Measurements from ENCODE around the gene AK8. TPM values are rescaled to one million over a fixed set of nuclear protein-coding genes. Genes with fewer than 3 reads are reported as not detected.
A peak's percentile ranks its signal among the peaks of the same experiment; 100 is the strongest.

Gene AK8
- total RNA-seq, 1 donor from 2014 or later: 0.31 TPM

DNA sequence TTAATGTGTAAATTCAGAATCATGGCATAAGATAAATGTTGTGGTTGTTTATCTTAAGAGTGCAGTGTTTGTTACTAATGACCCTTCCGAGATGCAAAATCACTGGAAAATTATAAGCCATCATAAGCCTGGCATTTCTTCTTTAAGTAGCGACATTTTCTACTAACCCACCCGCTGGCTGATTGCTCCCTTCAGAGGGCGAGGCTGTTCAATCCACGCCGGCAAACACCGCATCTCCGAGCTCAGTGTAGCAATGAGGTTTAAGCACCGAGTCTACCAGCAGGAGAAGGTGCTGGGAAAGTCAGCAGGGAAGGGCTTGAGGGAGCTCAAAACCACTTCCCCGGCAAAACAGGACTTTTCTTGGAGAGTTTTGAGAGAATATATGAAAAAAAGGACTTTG, 52.7 kb downstream of the AK8 start:
- DNase-seq: no peak

DNA sequence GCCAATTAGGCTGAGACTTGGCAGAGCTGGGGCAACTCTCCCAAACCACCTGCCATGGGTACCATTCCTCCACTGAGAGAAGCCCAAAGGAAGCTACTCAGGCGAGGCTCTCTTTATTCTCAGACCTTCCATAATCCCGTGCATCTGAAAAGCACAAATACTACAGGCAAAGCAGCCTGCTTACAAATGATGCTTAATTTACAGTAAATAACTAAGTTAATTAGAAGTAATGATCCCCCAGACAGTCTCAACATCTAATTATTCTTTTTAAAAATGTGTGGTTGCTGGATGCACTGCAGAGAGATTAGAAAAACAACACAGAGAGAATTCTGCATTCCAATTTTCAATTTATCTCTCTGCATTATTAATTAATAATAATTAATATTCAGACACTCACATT, 53.1 kb downstream of the AK8 start:
- no peak for DNase-seq

DNA sequence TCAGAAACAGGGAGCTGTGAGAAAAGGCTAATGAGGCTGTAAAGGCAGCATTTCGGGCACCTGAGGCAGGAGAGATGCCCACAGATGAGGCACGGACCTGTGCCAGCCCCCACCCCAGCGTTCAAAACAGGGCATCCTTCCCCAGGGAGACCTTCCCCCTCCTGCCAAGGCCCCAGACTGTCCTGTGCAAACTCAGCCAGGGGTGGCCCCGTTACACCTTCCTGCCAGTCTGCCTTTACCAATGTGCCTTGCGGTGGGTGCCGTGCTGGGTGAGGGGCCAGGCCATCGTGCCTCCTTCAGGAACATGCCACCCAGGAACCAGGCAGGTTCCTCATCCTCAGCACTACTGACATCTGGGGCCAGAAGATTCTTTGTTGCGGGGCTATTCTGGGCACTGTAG, 53.9 kb downstream of the AK8 start:
- DNase-seq: no peak

DNA sequence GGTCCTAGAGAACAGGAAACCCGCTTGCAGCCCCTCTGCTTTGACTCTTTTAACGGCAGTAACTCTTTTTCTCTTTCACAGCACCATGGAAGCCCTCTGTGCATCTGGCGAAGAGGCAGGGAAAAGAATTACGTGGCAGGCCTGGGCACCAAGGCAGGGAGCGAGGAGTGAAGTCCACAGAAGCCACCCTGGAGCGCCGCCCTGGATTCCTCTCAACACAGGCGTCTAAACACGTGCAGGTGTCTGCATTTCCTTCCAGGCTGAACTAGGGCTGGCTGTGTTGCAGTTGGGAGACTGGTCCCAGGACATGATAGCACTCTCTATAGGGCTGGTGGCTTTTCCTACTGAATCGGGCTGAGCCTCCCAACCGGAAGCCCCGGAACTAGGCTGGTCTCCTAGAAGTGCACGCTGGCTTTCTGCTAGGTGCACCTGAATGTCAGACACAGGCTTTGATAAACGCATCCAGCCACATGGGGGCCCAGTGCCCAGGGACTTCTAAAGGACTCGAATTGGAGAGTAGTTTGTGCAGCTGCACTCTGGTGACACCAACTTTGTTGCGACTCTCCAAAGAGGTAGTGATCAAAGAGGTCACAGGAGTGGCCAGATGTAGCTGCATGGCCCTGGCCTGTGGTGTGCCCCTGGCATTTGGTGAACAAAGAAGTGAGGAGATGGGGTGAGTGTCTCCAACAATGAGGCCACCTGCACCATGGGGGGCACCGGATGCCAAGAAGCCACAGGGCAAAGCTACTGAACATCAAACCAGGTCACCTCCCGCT, 54.5 kb downstream of the AK8 start:
- no peak for DNase-seq

DNA sequence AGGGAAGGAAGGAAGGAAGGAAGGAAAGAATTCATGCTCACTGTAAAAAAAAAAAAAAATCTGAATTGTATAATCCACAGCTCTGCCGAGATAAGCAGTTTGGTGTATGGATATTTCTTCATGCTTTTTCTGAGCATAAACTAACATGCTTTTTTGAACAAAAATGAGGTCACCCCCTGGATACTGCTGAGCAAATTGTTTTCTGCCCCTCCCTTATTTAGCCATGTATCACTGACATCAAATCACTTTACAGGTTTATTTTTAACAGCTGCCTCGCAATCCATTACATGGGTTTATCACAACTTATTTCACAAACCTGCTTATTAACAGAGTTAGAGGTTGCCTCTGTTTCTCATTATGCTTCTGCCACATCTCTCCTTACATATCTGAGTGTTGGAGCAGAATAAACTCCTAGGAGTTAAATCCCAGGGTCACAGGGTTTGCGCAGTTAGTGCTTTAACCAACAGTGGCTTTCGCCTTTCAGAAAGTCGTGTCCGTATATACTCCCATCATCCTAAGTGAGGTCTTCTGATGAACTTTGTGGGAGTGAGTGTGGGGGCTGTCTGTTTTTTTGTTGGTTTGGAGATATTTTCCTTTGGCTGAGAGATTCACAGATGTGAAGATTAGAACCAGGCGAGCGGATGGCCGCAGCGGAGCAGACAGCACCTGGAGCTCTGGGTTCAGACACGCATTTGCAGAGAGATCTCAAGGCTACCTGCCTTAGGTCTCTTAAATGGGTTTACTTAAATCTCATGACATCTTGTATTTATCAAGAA, 57.7 kb downstream of the AK8 start:
- no peak for DNase-seq

DNA sequence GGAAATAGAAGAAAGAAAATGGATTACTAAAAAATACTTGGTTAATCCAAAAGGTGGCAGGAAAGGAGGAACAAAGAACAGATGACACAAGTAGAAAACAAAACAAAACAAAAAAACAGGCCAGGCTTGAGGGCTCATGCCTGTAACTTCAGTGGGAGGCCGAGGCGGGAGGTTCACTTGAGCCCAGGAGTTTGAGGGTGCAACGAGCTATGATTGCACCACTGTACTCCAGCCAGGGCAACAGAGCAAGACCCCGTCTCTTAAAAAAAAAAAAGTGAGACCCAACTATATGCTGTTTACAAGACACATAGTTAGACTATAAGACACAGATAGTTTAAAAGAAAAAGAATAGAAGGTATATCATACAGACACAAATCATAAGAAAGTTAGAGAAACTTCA, 59.5 kb downstream of the AK8 start:
- DNase-seq: no peak

DNA sequence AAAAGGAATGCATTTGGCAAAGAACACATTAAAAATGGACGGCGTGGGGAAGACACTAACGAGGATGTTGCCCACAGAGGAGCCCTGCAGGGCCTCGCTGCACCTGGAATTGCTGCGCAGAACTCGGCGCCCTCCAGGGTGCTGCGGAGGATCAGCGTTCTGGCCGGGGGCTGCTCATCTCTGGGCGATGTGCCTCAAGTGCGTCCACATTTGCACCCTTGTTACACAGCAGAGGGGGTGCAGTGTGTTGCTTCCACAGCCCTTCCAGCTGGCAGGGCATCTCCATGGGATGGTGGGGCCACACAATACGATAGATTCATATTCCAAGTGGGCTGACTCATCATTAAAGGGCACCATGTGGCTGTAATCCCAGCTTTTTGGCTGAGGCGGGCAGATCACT, 63.1 kb downstream of the AK8 start:
- DNase-seq: no peak

DNA sequence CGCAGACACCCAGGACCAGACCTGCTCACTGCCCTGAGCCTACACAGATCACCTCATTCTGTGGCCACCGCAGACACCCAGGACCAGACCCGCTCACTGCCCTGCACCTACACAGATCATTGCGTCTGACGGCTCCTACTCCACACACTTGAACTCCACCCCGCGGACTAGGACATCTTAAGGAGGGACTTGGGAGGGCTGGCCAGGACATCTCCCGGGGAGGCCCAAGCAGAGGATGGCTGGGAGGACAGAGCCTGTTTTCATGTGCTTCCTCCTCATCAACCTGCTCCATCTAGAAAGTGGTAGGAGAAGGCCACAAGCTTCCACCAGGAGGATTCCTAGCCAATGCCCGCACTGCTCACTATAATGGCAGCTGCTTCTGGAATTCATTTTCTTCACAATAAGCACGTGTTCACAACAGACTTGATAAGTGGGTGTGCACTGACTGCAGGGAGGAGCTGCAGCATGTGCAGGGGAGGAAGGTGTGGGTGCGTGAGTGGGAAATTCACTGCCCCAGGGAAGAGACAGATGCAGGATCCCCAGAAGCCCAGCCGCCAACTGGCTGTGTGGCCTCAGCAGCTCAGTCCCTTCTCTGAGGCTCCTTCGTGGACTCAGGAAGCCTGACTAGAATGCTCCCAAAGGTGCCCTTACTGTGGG, 64.8 kb downstream of the AK8 start:
- no peak for DNase-seq

DNA sequence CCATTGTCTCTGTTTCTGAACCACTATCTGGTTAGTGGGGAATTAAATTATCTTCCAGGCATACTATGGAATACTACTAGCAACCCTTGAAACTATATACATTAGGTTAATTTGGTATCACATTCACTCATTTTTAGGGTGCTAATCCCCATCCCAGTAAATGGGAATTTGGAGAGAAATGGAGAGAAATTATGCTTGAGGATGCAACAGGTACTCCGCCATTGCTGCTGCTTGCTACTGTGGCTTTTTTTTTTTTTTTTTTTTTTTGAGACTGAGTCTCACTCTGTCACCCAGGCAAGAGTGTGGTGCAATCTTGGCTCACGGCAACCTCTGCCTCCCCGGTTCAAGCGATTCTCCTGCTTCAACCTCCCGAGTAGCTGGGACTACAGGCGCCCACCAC, 66.1 kb downstream of the AK8 start:
- DNase-seq: no peak

DNA sequence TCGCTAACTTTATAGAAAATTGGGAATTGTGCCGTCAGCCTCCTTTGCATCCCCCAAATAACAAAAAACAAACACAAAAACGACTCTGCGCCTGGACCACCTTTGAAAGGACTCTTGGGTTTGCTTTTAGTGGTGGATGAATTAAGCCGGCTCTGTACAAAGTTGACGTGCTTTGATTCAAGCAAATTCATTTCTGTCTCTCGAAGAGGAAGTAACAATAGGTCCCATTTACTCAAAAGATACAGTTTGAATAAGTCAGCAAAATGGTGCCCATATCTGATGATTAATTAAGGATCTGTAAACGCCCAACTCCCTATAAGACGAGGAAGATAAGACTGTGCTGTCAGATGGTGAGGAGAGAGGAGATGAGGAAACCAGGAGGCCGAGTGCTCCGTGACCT, 67.8 kb downstream of the AK8 start:
- no peak for DNase-seq

DNA sequence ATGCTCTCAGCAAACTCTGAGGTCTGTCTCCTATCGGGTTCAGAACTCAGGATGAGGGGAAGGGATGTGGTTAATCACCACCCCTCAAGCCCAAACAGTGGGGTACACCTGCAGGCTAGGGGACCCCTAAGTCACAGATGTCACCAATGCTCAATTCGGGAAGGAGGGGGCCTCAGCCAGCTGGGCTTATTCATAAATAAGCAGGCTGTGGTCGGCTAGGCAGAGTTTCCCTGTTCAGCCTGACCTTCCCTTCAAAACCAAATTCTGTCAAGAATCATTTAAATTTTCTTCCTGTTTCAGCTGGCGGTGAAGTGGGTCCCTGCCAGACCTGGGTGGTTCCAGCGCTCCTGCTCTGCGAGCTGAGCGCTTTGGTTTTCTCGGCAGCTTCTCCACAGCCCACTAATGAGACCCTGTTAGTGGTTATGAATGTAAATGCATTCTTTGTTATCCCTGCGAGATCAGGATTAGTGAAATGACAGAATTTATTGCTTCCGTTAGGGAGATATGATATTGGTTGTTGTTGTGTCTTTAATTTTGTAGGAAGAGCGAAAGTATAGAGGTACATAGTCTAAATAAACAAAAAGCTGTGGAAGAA, 68.3 kb downstream of the AK8 start:
- DNase-seq: no peak

DNA sequence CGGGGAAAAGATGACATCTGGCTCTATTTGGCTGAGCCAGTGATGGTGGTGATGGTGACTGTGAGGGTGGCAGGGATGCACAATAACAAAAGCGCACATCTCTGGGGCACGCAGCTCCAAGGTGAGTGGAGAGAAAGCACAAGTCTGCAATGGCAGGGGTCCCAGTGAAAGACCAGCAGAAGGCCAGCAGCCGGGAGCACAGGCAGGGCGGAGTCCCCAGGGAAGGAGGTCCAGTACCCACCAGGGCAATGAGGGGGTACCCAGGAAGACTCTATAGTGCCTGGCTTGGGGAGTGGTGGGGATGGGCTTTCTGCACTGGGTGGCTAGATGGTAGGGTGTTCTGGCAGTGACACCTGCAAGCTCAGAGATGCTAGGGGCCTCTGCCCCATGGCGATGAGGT, 69.4 kb downstream of the AK8 start:
- no peak for DNase-seq

DNA sequence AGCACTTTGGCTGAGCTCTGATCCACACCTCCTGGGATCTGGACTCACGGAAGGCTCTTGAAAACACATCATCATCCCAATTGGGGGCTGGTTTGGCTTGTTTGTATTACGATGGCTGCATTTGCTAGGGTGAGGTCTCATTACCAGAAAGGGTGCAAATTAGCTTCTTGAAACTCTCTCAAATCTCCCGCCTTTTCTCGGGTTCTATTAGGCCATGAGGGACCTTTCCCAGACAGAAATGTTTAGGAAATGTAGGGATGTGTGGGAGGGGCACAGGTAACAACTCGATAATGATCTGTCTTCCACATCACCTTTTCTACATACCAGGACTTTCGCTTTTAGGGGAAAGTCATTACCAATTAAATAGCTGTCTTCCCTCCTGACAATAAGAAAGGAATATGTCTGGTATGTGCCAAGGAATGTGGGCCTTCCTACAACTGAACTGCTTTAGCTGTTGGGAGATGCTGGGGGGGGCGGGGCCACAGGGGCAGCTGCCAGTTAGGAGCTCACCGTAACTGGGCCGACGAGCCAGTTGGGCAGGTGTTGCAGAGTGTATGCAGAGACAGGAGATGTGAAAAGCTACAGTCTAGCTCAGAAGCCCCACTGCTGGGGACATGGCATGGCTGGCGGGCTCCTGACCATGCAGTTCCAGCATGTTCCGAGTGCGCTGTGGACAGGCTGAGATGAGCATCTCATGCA, 71.2 kb downstream of the AK8 start:
- no peak for DNase-seq

DNA sequence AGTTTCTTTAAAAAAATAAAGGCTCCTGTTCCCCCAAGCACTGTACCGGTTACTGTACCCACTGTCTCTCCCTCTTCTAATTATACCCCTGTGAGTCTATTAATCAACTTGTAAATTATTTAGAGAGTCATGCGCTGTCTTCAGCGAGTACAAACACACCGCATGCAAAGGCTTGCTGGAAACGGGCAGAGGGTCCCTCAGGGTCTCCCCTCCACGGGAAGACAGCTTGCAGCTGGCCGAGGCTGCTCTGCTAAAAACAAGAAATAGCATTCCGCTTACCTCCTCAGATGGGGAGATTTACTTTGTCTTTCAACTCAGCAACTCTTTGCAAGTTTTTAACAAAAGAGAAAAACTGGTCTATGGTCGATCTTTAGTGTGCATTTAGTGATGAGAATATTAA, 71.8 kb downstream of the AK8 start:
- DNase-seq: no peak

DNA sequence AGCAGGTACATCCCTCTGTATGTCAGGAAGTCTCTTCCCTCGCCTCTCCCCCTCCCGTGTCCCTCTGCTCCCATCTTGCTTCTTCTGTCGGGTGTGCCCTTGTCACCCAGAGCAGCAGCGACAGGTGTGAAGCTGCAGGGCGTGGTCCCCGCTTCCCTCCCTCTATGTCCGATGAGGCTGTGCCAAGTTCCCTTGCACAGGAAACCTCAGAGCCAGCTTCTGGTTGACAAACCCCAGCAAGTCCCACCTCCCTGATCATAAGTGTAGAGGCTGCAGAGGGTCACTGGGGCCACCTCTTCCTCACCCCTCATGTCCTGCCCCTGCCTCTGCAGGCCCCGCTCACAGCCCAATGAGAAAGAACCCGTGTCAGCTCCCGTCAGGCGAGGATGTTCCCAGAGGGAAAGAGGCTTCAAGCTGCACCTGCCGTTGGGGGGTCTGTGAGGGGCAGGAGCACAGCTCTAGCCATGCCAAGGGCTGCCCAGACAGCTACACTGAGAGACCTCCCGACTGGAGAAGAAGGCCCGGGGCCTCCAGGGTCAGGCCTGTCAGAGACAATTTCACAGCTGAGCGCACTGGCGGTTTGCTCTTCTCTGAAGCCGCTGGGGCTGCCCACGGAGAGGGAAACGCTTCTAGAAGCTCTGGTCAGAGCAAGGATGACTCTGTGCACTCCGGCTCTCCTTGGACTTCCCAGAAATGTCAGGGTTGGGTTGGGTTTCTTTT, 73.3 kb downstream of the AK8 start:
- peak; percentile 85 for DNase-seq

DNA sequence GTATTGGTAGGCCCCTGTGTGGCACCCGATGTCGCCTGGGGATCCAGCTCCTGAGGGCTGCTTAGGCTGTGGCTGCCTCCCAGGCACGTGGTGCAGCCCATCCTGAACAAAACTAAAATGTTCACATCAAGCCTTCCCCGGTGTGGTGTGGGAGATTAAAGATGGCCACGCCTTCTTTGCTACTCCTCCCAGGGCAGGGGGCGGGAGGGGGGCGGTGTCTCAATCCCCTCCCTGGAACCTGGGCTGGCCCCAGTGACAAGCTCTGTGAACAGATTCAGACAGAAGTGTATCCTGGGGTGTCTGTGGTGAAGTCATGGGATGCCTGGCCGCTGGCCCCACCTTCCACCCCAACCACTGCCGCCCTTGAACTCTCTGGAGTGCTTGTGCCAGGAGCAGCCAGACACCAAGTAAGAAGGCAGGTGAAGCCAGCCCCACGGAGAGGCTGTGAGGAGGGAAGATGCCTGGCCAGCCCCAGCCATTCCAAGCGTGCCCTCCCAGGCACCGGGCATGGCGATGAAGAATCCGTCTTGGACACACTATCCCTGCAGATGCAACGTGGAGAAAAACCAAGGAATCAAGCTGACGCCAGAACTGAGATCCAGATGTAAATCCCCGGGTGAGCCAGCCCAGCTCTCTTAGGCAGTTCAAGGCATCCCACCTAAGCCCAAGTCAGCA, 75.8 kb downstream of the AK8 start:
- no peak for DNase-seq

DNA sequence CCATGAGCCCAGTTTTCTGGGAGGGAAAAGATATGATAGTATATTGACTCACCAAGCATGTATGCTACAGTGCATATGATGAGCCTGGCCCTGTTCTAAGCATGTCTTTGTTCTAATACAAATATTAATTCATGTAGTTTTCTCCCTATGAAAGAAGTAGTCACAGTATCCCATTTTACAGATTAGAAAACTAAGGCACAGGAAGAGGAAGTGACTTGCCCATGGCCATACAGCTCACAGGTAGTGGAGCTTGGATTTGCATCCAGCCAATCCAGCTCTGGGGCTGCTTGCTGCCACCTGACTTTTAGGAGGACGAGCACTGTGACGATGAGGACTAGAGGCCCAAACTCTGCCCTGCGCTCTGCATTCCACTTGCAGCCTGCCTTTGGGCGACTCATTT, 76.4 kb downstream of the AK8 start:
- DNase-seq: no peak

DNA sequence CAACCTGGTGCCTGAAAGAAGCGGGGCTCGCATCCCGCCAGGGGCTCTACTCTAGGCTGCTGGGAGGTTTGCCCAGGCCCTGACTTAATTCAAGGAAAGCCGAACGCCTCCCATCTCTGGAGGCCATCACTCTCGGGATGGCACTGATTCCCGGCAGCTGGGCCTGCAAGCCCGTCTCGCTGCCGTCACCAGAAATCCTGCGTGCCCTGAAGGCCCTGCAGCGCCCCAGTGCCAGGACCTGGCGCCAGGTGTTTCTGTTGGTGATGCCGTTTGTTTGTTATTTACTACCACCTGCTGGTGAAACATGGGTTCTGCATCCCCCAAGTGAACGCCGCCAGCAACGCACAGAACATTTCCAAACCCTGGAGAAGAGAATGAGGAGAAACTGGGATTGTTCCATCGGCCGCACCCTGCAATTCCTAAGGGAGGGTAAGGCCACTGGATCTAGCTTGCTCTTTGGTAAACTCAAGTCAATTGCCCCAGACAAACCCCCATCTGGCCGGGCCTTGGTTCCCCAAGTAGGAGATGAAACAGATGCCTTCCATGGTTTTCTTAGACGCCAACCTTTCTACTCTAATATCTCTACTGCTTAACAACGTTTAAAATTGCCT, 77.9 kb downstream of the AK8 start:
- peak; percentile 89 for DNase-seq

DNA sequence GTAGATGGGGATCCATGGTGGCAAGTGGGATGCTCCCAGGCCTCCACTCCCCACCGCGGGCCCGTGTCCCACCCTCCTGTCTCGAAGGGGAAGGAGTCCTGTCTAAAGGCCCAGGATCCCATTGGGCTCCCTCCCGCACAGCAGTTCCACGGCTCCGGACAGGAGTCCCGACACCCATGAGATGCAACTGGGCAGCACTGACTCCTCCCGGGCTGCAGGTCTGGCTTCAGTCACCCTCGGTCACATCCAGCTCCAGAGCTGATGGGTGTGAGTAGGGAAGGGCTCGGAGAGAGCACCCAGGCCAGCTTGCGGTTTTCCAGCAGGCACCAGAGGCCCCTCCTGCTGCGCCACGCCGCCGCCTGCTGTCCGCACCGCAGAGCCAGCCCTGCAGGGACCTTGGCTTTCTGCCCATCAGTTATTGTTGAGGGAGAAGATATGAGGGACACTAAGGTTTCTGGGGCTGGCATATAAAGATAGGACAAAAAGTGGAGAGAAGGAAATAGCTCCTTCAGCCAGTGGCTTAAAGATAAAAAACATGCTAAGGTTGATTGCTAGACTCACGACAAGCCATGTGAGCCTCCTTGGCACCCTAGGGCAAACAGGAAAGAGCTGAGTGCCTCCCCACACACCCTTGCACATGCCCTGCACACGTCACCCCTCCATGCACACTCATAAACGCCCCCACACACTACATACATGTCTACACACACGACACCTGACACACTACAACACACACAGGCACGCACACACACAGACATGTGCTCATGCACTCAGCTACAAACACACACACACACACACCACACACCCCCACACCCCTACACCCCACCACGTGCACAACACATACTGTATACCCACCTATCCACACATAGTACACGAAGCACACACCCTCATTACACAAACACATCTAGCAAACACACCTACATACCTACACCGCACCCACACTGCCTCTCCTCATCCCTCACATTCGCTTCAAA, 79.0 kb downstream of the AK8 start:
- DNase-seq: no peak

All from tongue (tissue), 2 donors.